ENCODE data around the gene TM7SF3. TPM values are rescaled to one million over a fixed set of nuclear protein-coding genes. Genes with fewer than 3 reads are reported as not detected.

TM7SF3 gene
- total RNA-seq, 1 donor from 2014 or later: 19.7 TPM

DNA sequence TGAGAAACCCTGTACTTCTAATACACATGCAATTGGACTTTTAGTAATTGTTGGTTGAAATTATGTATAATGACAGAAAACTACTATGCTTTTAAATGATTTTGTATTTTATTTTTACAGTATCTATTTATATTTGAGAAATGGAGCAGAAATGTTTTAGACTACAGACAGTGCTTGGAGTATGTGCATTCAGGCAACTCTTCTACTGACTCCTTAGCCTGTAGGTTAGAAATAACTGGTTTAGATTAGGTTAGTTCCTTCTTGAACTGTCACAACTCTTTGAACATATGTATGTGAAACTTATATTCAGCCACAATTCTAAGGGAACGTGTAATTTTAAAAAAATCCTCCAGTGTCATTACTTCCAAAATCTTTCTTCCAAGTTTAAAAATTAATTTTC, 74.2 kb downstream of the TM7SF3 start:
- DNase-seq: no peak
- ATAC-seq (ENCODE audit: poor library complexity): no peak
- intact Hi-C loops (cut with DNase I): loop anchor here (5.0 kb wide), 2 partner anchors 72 to 307 kb away; partner anchors contain the start of gene TM7SF3

GRCh38 chr12:26939192-26939832, 74.9 kb downstream of the TM7SF3 start:
- intact Hi-C loops (cut with DNase I): loop anchor here (5.0 kb wide), 2 partner anchors 73 to 308 kb away; partner anchors contain the start of gene TM7SF3
- ATAC-seq (ENCODE audit: poor library complexity) (no peak), DNase-seq (no peak)

- ATAC-seq (ENCODE audit: poor library complexity) (peak; percentile 30), DNase-seq (no peak)
- intact Hi-C loops (cut with DNase I): loop anchor here (5.0 kb wide), 2 partner anchors 74 to 309 kb away; partner anchors contain the start of gene TM7SF3
These were observed 75.5 kb downstream of the TM7SF3 start for GRCh38 chr12:26938701-26939062.

GRCh38 chr12:26937863-26938700, 76.1 kb downstream of the TM7SF3 start, which contains the start of the genes FGFR1OP2 and INTS13:
Gene FGFR1OP2, plus strand, starts transcription at chr12:26938470. Its CDS starts 15,689 bp downstream, at chr12:26954159.
Gene INTS13, minus strand, starts transcription at chr12:26937981. Its CDS starts 1,178 bp downstream, at chr12:26936803.
- ATAC-seq (ENCODE audit: poor library complexity) (peak; percentile 98), DNase-seq (peak; percentile 100)
- intact Hi-C loops (cut with DNase I): loop anchor here (5.0 kb wide), 2 partner anchors 74 to 309 kb away; partner anchors contain the start of gene TM7SF3

DNA sequence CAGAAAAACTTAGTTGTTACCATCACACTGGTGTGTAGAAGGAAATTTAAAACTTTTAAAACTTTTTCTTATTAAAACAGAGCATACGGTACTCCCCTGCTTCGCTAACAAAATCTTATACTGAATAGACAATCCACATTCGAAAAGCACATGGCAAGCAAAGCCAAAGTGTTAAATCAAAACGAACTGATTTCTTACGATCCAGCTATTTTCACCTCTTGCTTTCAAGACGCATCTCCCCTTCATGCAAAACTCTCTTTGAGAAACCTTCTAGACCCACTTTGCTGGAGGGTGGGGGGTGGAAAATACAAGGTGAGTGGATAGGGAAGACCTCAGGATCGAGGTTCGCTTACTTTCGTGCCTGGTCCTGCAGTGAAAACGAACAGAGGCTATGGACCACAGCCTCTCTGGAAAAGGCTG, 76.7 kb downstream of the TM7SF3 start:
- DNase-seq (no peak), ATAC-seq (ENCODE audit: poor library complexity) (no peak)
- intact Hi-C loops (cut with DNase I): loop anchor here (5.0 kb wide), 2 partner anchors 75 to 310 kb away; partner anchors contain the start of gene TM7SF3

GRCh38 chr12:26936559-26937442, 77.4 kb downstream of the TM7SF3 start:
- no peak for ATAC-seq (ENCODE audit: poor library complexity)
- no peak for DNase-seq
- intact Hi-C loops (cut with DNase I): loop anchor here (5.0 kb wide), 2 partner anchors 76 to 310 kb away; partner anchors contain the start of gene TM7SF3

GRCh38 chr12:26935636-26936378, 78.4 kb downstream of the TM7SF3 start:
- ATAC-seq (ENCODE audit: poor library complexity) (no peak), DNase-seq (no peak)
- intact Hi-C loops (cut with DNase I): loop anchor here (5.0 kb wide), 2 partner anchors 76 to 311 kb away; partner anchors contain the start of gene TM7SF3

- no peak for ATAC-seq (ENCODE audit: poor library complexity)
- no peak for DNase-seq
- intact Hi-C loops (cut with DNase I): no loop called here
These were observed 84.6 kb downstream of the TM7SF3 start for GRCh38 chr12:26929590-26929989.

- DNase-seq (no peak), ATAC-seq (ENCODE audit: poor library complexity) (no peak)
- intact Hi-C loops (cut with DNase I): no loop called here
These were observed 85.5 kb downstream of the TM7SF3 start for GRCh38 chr12:26928661-26929060.

Other genes with a start within 250 kb of the TM7SF3 start
- gene ITPR2, start 181.2 kb downstream of the TM7SF3 start, total RNA-seq: 10.0 TPM
- gene INTS13, start 76.4 kb downstream of the TM7SF3 start, total RNA-seq: 27.0 TPM
- gene FGFR1OP2, start 75.9 kb downstream of the TM7SF3 start, total RNA-seq: 30.0 TPM
- gene MED21, start 8.2 kb upstream of the TM7SF3 start, total RNA-seq: 44.8 TPM
- not detected for gene C12orf71, start 68.2 kb upstream of the TM7SF3 start, total RNA-seq
- 55.1 TPM for gene STK38L, start 229.9 kb upstream of the TM7SF3 start, total RNA-seq

Measured in Right ventricle myocardium superior (tissue), 1 donor.